Neural progenitor cell (in vitro differentiated cells): ENCODE results near the gene PTPRJ.

Source experiments
- EZH2 ChIP-seq: fragments of 200-600 bp; sonication (generic); IDR thresholded peaks from 2 replicates; pipeline ENCODE4 v1.6.1; 2017; ENCODE audit warnings: antibody characterized with exemption, mild to moderate bottlenecking, moderate library complexity
- EZH2phosphoT487 ChIP-seq: fragments of 200-600 bp; sonication (generic); IDR thresholded peaks from 2 replicates; pipeline ENCODE4 v1.6.1; 2017; ENCODE audit warnings: antibody characterized with exemption
- TF ChIP-seq, protein P1 (sequence below): fragments of 200-600 bp; sonication (generic); IDR thresholded peaks from 2 replicates; pipeline ENCODE4 v1.5.1; 2017; ENCODE audit warnings: antibody characterized with exemption, mild to moderate bottlenecking

DNA sequence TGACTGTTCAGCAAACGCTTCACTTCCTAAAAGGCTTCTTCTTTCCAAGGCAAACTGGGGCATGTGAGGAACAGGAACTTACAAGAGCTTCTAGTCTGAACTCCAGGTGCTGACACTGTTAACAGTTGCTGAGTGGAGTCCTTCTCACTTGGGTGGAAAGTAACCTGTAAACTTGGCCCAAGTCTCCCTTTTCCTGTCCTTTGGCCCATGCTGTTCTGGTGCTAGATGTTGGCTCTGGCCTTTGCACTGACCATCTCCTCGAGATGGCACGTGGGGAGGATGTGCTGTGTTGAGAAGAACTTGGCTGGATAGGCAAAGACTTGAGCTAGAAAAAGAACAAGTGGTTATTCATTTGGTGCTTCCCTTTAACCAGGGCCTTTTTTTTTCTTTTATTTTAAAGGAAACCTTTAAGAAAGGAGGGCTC, 53.6 kb downstream of the PTPRJ start:
- TF ChIP-seq, protein P1, sequence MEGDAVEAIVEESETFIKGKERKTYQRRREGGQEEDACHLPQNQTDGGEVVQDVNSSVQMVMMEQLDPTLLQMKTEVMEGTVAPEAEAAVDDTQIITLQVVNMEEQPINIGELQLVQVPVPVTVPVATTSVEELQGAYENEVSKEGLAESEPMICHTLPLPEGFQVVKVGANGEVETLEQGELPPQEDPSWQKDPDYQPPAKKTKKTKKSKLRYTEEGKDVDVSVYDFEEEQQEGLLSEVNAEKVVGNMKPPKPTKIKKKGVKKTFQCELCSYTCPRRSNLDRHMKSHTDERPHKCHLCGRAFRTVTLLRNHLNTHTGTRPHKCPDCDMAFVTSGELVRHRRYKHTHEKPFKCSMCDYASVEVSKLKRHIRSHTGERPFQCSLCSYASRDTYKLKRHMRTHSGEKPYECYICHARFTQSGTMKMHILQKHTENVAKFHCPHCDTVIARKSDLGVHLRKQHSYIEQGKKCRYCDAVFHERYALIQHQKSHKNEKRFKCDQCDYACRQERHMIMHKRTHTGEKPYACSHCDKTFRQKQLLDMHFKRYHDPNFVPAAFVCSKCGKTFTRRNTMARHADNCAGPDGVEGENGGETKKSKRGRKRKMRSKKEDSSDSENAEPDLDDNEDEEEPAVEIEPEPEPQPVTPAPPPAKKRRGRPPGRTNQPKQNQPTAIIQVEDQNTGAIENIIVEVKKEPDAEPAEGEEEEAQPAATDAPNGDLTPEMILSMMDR, result no peak
- TF ChIP-seq EZH2phosphoT487 (no peak), EZH2 (no peak)
